IPS DF 6.9 (cell line): Measurements from ENCODE around the gene B4GALT6.

Experiments
- DNase-seq: peaks from one replicate; pipeline ENCODE4 v3.0.0-alpha.2; 2013; ENCODE audit warnings: low read depth, low spot score
- H3K27ac ChIP-seq: one replicate; pipeline ENCODE4 v1.5.1; 2013; ENCODE audit warnings: low read length, control low read depth
- H3K27me3 ChIP-seq: 2 replicates; pipeline ENCODE4 v1.6.1; 2013; ENCODE audit warnings: mild to moderate bottlenecking, low read length; ENCODE audit not compliant: control insufficient read depth, insufficient read depth
- H3K36me3 ChIP-seq: 2 replicates; pipeline ENCODE4 v1.6.1; 2013; ENCODE audit warnings: low read length; ENCODE audit not compliant: control insufficient read depth, insufficient read depth
- H3K4me1 ChIP-seq: 2 replicates; pipeline ENCODE4 v1.6.1; 2013; ENCODE audit warnings: low read length; ENCODE audit not compliant: control insufficient read depth, insufficient read depth
- H3K4me3 ChIP-seq: 2 replicates; pipeline ENCODE4 v1.5.1; 2013; ENCODE audit warnings: mild to moderate bottlenecking, low read length
- H3K9me3 ChIP-seq: 2 replicates; pipeline ENCODE4 v1.6.1; 2013; ENCODE audit warnings: low read length, inconsistent platforms; ENCODE audit not compliant: control insufficient read depth, insufficient read depth
- WGBS: extraction: QIAGEN DNeasy Blood & Tissue Kit; methylation state at CpG from one replicate; pipeline ENCODE4 v1.1.7; 2013; ENCODE audit warnings: mixed read lengths, missing lambda C conversion rate; ENCODE audit not compliant: insufficient read length, insufficient coverage; 5-methylcytosine and 5-hydroxymethylcytosine counted together

Gene B4GALT6

GRCh38 chr18:31660763-31661162 lies 23.6 kb downstream of the B4GALT6 start:
- Histone ChIP-seq H3K4me3 (no peak overlapping the region), H3K27ac (no peak overlapping the region), H3K4me1 (no peaks in the 10 kb centered on the region), H3K36me3 (no peaks in the 10 kb centered on the region), H3K27me3 (no peaks in the 10 kb centered on the region), H3K9me3 (no peaks in the 10 kb centered on the region)
- no peak for DNase-seq
- WGBS: 100% methylated on average over 1 of the region's 4 CpGs

GRCh38 chr18:31659576-31660177 lies 24.7 kb downstream of the B4GALT6 start:
- WGBS: no CpG with 5 or more reads among the region's 1 CpG
- H3K27ac ChIP-seq: no peak overlapping the region
- no peaks in the 10 kb centered on the region for H3K9me3 ChIP-seq
- DNase-seq: no peak
- no peaks in the 10 kb centered on the region for H3K4me1 ChIP-seq
- H3K4me3 ChIP-seq: no peak overlapping the region
- H3K27me3 ChIP-seq: no peaks in the 10 kb centered on the region
- H3K36me3 ChIP-seq: no peaks in the 10 kb centered on the region

GRCh38 chr18:31658670-31659575 lies 25.5 kb downstream of the B4GALT6 start:
- Histone ChIP-seq H3K36me3 (no peaks in the 10 kb centered on the region), H3K9me3 (no peaks in the 10 kb centered on the region), H3K27me3 (no peaks in the 10 kb centered on the region), H3K4me3 (no peak overlapping the region), H3K27ac (no peak overlapping the region), H3K4me1 (no peaks in the 10 kb centered on the region)
- no CpG with 5 or more reads among the region's 10 CpGs for WGBS
- DNase-seq: no peak

GRCh38 chr18:31657823-31658669 lies 26.3 kb downstream of the B4GALT6 start:
- no peaks in the 10 kb centered on the region for H3K9me3 ChIP-seq
- H3K27me3 ChIP-seq: no peaks in the 10 kb centered on the region
- no peak for DNase-seq
- no peak overlapping the region for H3K27ac ChIP-seq
- H3K4me1 ChIP-seq: no peaks in the 10 kb centered on the region
- H3K36me3 ChIP-seq: no peaks in the 10 kb centered on the region
- WGBS: no CpG with 5 or more reads among the region's 12 CpGs
- no peak overlapping the region for H3K4me3 ChIP-seq

GRCh38 chr18:31656754-31657153 lies 27.6 kb downstream of the B4GALT6 start:
- DNase-seq: no peak
- H3K27me3 ChIP-seq: no peaks in the 10 kb centered on the region
- H3K27ac ChIP-seq: no peak overlapping the region
- H3K4me3 ChIP-seq: no peak overlapping the region
- no CpG with 5 or more reads among the region's 2 CpGs for WGBS
- H3K4me1 ChIP-seq: no peaks in the 10 kb centered on the region
- no peaks in the 10 kb centered on the region for H3K9me3 ChIP-seq
- H3K36me3 ChIP-seq: no peaks in the 10 kb centered on the region

GRCh38 chr18:31655354-31655753 lies 29.0 kb downstream of the B4GALT6 start:
- H3K27me3 ChIP-seq: no peaks in the 10 kb centered on the region
- H3K4me1 ChIP-seq: peaks cover 1% of the 10 kb centered on the region; the same call in 1 of the 2 replicates

GRCh38 chr18:31652877-31653276 lies 31.5 kb downstream of the B4GALT6 start:
- peaks cover 3% of the 10 kb centered on the region; the same call in 1 of the 2 replicates for H3K4me1 ChIP-seq
- no peak overlapping the region for H3K4me3 ChIP-seq
- H3K27me3 ChIP-seq: no peaks in the 10 kb centered on the region
- no peaks in the 10 kb centered on the region for H3K36me3 ChIP-seq
- no peak overlapping the region for H3K27ac ChIP-seq
- DNase-seq: no peak
- no peaks in the 10 kb centered on the region for H3K9me3 ChIP-seq
- WGBS: no CpG with 5 or more reads among the region's 3 CpGs

More at GRCh38 chr18:31655354-31655753, 29.0 kb downstream of the B4GALT6 start:
- Histone ChIP-seq H3K27ac (no peak overlapping the region), H3K4me3 (no peak overlapping the region), H3K9me3 (no peaks in the 10 kb centered on the region), H3K36me3 (no peaks in the 10 kb centered on the region)
- WGBS: no CpG with 5 or more reads among the region's 4 CpGs
- DNase-seq: no peak

- Histone ChIP-seq H3K9me3 (no peaks in the 10 kb centered on the region), H3K27me3 (no peaks in the 10 kb centered on the region), H3K36me3 (0 out of 2 replicates have a peak, but pooled peaks cover 2% of the 10 kb centered on the region), H3K27ac (no peak overlapping the region), H3K4me1 (peaks cover 5% of the 10 kb centered on the region), H3K4me3 (no peak overlapping the region)
- DNase-seq: no peak
- WGBS: no CpG with 5 or more reads among the region's 9 CpGs
Observed at GRCh38 chr18:31652357-31652756, 32.0 kb downstream of the B4GALT6 start.

- Histone ChIP-seq H3K36me3 (0 out of 2 replicates have a peak, but pooled peaks cover 2% of the 10 kb centered on the region), H3K9me3 (no peaks in the 10 kb centered on the region), H3K27me3 (no peaks in the 10 kb centered on the region), H3K4me1 (peaks cover 7% of the 10 kb centered on the region), H3K27ac (no peak overlapping the region), H3K4me3 (no peak overlapping the region)
- no peak for DNase-seq
- WGBS: no CpG with 5 or more reads among the region's 4 CpGs
Observed at GRCh38 chr18:31651369-31651768, 33.0 kb downstream of the B4GALT6 start.
